Activated naive CD8-positive, alpha-beta T cell treated with anti-CD3 and anti-CD28 coated beads, Interleukin-2, amount 50 U/mL, for 24 hours (primary cell): ENCODE data around the gene PRXL2A.
A peak's percentile ranks its signal among the peaks of the same experiment; 100 is the strongest.

Experiments
- ATAC-seq: fragments of 150-1000 bp; cut with Tn5 transposase; one replicate; pipeline ENCODE4 v1.10.0; 2021
- DNase-seq: peaks from one replicate; pipeline ENCODE4 v3.0.0; 2021
- H3K27ac Mint-ChIP-seq: one replicate; pipeline ENCODE4 v1.8.0; 2021; ENCODE audit warnings: mild to moderate bottlenecking, mixed read lengths
- H3K27me3 Mint-ChIP-seq: one replicate; pipeline ENCODE4 v1.8.0; 2021; ENCODE audit warnings: mixed read lengths
- H3K36me3 Mint-ChIP-seq: one replicate; pipeline ENCODE4 v1.8.0; 2021; ENCODE audit warnings: low read depth, mixed read lengths
- H3K4me1 Mint-ChIP-seq: one replicate; pipeline ENCODE4 v1.8.0; 2021; ENCODE audit warnings: mixed read lengths
- H3K4me3 Mint-ChIP-seq: one replicate; pipeline ENCODE4 v1.8.0; 2021; ENCODE audit warnings: mild to moderate bottlenecking, moderate library complexity, mixed read lengths
- H3K9me3 Mint-ChIP-seq: one replicate; pipeline ENCODE4 v1.8.0; 2021; ENCODE audit warnings: mixed read lengths

The PRXL2A gene

GRCh38 chr10:80484243-80484642, 75.9 kb downstream of the PRXL2A start:
- H3K27ac Mint-ChIP-seq: peak overlapping the region; percentile 95
- H3K4me3 Mint-ChIP-seq: peak overlapping the region; percentile 63
- H3K9me3 Mint-ChIP-seq: no peaks in the 10 kb centered on the region
- H3K4me1 Mint-ChIP-seq: peaks cover 89% of the 10 kb centered on the region
- no peak for DNase-seq
- peaks cover 27% of the 10 kb centered on the region for H3K36me3 Mint-ChIP-seq
- ATAC-seq: no peak
- no peaks in the 10 kb centered on the region for H3K27me3 Mint-ChIP-seq

DNA sequence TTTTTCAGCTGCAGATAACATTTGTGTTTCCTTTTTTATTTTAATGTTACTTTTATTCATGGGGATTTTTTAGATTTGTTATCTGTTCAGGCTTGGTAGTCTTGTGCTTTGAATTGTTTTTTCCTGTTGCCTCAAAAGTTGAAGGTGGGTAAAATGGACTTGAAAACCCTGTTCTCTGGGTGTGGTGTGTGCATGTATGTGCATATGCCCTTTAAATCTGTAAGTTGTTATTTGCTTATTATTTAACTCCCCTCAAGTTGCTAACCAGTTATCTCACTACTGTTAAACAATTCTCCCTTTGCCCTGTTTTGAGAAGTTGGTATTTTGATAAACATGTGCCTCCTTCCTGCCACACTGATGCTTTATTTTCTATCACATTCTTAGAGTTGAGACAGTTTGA, 76.3 kb downstream of the PRXL2A start:
- H3K4me1 Mint-ChIP-seq: peaks cover 93% of the 10 kb centered on the region
- no peak for ATAC-seq
- DNase-seq: no peak
- peak overlapping the region; percentile 63 for H3K4me3 Mint-ChIP-seq
- peaks cover 30% of the 10 kb centered on the region for H3K36me3 Mint-ChIP-seq
- no peaks in the 10 kb centered on the region for H3K27me3 Mint-ChIP-seq
- H3K9me3 Mint-ChIP-seq: no peaks in the 10 kb centered on the region
- H3K27ac Mint-ChIP-seq: peak overlapping the region; percentile 95

GRCh38 chr10:80485076-80485945, 77.0 kb downstream of the PRXL2A start:
- H3K36me3 Mint-ChIP-seq: peaks cover 32% of the 10 kb centered on the region
- DNase-seq (no peak), ATAC-seq (peak; percentile 58)
- no peaks in the 10 kb centered on the region for H3K27me3 Mint-ChIP-seq
- peaks cover 96% of the 10 kb centered on the region for H3K4me1 Mint-ChIP-seq
- H3K27ac Mint-ChIP-seq: peak overlapping the region; percentile 95
- H3K4me3 Mint-ChIP-seq: peak overlapping the region; percentile 54
- H3K9me3 Mint-ChIP-seq: no peaks in the 10 kb centered on the region

DNA sequence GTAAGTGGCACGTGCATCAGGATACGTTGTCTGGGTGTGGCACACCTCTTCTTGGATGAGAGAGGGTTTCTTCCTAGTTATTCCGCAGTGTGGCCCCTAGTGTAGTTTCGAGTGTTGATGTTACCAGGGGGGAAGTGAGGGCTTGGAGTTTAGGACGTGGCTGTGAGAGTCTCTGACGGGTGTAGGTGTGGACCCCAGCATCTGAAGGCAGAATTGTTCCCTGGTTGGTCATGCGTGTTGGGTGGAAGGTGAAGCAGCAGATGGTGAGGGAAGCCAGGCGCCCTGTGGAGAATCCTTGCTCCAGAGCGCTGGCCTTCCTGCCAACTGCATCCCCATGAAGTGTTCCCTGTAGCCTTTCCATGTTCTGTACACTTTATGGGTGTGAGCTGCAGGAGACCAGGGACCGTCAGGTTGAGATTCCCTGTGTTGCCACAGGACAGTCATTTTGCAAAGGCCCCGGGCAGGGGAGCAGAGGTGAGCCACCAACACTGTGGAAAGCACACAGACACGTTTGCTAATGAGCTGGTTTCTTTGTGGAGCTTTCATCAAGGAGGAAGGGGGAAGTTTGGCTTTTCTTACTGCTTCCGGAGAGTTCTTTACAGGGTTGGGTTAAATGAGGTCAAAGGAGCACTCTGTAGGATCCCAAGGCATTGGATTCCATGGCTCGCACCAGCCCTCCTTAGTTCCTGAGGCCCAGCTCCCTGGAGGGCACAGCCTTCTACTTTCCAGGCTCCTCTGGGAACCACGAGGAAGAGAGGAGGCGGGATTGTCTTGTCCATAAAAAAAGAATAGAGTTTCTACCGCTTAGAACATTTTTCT, 77.8 kb downstream of the PRXL2A start:
- DNase-seq (no peak), ATAC-seq (peak; percentile 20)
- Mint-ChIP-seq H3K4me1 (peaks cover 98% of the 10 kb centered on the region), H3K4me3 (peak overlapping the region; percentile 54), H3K27me3 (no peaks in the 10 kb centered on the region), H3K27ac (peak overlapping the region; percentile 95), H3K9me3 (no peaks in the 10 kb centered on the region), H3K36me3 (peaks cover 33% of the 10 kb centered on the region)
